Suprapubic skin (tissue), 4 donors: Measurements from ENCODE around the gene JAKMIP1. TPM values are rescaled to one million over a fixed set of nuclear protein-coding genes. Genes with fewer than 3 reads are reported as not detected.

Source experiments
- DNase-seq, 2 donors: peaks; one replicate each; pipeline ENCODE4 v3.0.0-alpha.2; 2019; ENCODE audit warnings: low spot score in 2 of 2
- H3K27ac ChIP-seq: fragments of 200-600 bp; sonication (generic); one replicate; pipeline ENCODE4 v1.5.1; 2019
- H3K27me3 ChIP-seq: fragments of 200-600 bp; sonication (generic); one replicate; pipeline ENCODE4 v1.5.1; 2019
- H3K36me3 ChIP-seq: fragments of 200-600 bp; sonication (generic); one replicate; pipeline ENCODE4 v1.5.1; 2019
- H3K4me1 ChIP-seq: fragments of 200-600 bp; sonication (generic); one replicate; pipeline ENCODE4 v1.5.1; 2019
- H3K4me3 ChIP-seq: fragments of 200-600 bp; sonication (generic); one replicate; pipeline ENCODE4 v1.5.1; 2019; ENCODE audit warnings: mild to moderate bottlenecking
- H3K9me3 ChIP-seq: fragments of 200-600 bp; sonication (generic); one replicate; pipeline ENCODE4 v1.5.1; 2019
- EP300 ChIP-seq: sonication (generic); formaldehyde crosslinking; IDR thresholded peaks from one replicate; pipeline ENCODE4 v1.6.1; 2017; ENCODE audit warnings: antibody characterized with exemption
- POLR2A ChIP-seq, 2 donors: fragments of 450-650 bp; IDR thresholded peaks; one replicate each; pipeline ENCODE4 v1.6.1; 2017; ENCODE audit warnings: antibody characterized with exemption in 2 of 2, mild to moderate bottlenecking in 2 of 2, moderate library complexity in 2 of 2
- POLR2AphosphoS5 ChIP-seq, 3 donors: sonication (generic); formaldehyde crosslinking; IDR thresholded peaks; one replicate each; pipeline ENCODE4 v1.6.1; 2017; ENCODE audit warnings: antibody characterized with exemption in 3 of 3
- WGBS: methylation state at CpG from one replicate; pipeline ENCODE4 v1.1.5; 2018; 5-methylcytosine and 5-hydroxymethylcytosine counted together
- total RNA-seq, 4 donors: library from RNA; depleted of rRNA; stranded (reverse); fragments of >200 nt; gene quantifications; one replicate each; pipeline ENCODE4 v1.1.0, GENCODE V29; 2016
- TF ChIP-seq, protein P1 (sequence below), 2 donors: fragments of 200-600 bp in 1 of 2; fragments of 450-650 bp in 1 of 2; sonication (generic) in 1 of 2; IDR thresholded peaks; one replicate each; pipeline ENCODE4 v1.5.1; 2016 to 2019; ENCODE audit warnings: antibody characterized with exemption in 2 of 2, mild to moderate bottlenecking in 1 of 2, moderate library complexity in 1 of 2

JAKMIP1 gene
- total RNA-seq, 4 donors from 2014 or later = 0.24 TPM; not detected in 3

DNA sequence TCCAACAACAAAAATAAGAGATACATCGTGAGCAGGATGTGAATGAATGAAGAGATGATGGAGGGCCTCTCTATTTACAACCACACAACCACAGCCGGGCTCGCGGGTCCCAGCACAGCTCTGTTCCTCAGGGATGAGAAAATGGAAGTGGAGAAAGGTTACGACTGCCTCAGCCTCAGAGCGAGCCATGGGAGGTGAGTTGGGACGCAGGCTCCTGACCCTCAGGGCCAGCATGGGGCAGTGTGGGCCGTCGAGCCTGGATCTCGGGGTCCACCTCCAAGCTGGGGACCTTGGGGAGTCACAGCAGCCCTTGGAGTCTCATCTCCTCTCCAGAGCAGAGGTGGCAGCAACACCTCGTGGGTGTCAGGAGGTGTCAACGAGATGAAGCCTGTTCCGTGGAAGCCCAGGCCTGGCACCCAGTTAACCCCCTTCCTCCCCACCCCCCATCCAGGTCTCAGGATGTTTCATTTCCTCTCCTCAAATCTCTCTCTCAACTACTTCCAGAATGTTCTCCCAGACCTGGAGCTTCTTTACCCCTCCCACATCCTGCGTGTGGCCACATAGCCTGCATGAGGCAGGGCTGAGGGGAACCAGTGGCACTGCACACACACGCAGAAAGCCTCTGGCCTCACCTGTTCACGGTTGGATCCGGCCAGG is 208.1 kb downstream of the JAKMIP1 start:
- DNase-seq = peak; percentile 40 to 61
- no peaks in the 10 kb centered on the region for H3K4me1 ChIP-seq
- H3K36me3 ChIP-seq = no peaks in the 10 kb centered on the region
- H3K27me3 ChIP-seq = peaks cover 41% of the 10 kb centered on the region
- whole genome bisulfite sequencing = 75% methylated on average over 17 of the region's 17 CpGs
- H3K9me3 ChIP-seq = no peaks in the 10 kb centered on the region
- no peak overlapping the region for H3K27ac ChIP-seq
- H3K4me3 ChIP-seq = no peak overlapping the region
- TF ChIP-seq EP300 (no peak), POLR2AphosphoS5 (IDR thresholded peaks at IDR 0.05) (no peak), POLR2A (IDR thresholded peaks at IDR 0.05) (no peak)
- TF ChIP-seq, protein P1, sequence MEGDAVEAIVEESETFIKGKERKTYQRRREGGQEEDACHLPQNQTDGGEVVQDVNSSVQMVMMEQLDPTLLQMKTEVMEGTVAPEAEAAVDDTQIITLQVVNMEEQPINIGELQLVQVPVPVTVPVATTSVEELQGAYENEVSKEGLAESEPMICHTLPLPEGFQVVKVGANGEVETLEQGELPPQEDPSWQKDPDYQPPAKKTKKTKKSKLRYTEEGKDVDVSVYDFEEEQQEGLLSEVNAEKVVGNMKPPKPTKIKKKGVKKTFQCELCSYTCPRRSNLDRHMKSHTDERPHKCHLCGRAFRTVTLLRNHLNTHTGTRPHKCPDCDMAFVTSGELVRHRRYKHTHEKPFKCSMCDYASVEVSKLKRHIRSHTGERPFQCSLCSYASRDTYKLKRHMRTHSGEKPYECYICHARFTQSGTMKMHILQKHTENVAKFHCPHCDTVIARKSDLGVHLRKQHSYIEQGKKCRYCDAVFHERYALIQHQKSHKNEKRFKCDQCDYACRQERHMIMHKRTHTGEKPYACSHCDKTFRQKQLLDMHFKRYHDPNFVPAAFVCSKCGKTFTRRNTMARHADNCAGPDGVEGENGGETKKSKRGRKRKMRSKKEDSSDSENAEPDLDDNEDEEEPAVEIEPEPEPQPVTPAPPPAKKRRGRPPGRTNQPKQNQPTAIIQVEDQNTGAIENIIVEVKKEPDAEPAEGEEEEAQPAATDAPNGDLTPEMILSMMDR (IDR thresholded peaks at IDR 0.05) = no peak

DNA sequence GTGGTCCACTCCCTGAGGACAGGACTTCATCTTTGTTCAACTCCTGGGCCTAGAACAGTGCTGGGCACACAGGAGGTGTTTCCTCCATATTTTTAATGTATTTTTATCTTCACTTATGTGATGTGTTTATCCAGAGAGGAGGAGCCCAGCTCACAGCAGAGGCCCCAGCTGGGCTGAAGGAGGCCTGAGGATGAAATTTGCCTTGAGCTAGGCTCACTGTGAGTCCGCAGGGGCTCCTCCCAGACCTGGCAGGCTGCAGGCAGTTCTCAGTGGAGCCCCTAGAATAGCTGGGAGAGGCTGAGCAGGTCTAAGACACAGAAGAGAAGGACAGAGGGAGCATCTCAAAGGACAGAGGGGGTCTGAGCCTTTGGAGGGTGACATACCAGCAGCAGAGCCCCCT is 208.9 kb downstream of the JAKMIP1 start:
- no peaks in the 10 kb centered on the region for H3K4me1 ChIP-seq
- no peak overlapping the region for H3K4me3 ChIP-seq
- TF ChIP-seq POLR2AphosphoS5 (IDR thresholded peaks at IDR 0.05) (no peak), POLR2A (IDR thresholded peaks at IDR 0.05) (no peak), EP300 (no peak)
- TF ChIP-seq, protein P1 (IDR thresholded peaks at IDR 0.05) = no peak
- H3K27me3 ChIP-seq = peaks cover 41% of the 10 kb centered on the region
- H3K36me3 ChIP-seq = no peaks in the 10 kb centered on the region
- no peak overlapping the region for H3K27ac ChIP-seq
- peak; percentile 16 to 32 for DNase-seq
- WGBS = 0% methylated on average over 1 of the region's 1 CpG
- no peaks in the 10 kb centered on the region for H3K9me3 ChIP-seq

DNA sequence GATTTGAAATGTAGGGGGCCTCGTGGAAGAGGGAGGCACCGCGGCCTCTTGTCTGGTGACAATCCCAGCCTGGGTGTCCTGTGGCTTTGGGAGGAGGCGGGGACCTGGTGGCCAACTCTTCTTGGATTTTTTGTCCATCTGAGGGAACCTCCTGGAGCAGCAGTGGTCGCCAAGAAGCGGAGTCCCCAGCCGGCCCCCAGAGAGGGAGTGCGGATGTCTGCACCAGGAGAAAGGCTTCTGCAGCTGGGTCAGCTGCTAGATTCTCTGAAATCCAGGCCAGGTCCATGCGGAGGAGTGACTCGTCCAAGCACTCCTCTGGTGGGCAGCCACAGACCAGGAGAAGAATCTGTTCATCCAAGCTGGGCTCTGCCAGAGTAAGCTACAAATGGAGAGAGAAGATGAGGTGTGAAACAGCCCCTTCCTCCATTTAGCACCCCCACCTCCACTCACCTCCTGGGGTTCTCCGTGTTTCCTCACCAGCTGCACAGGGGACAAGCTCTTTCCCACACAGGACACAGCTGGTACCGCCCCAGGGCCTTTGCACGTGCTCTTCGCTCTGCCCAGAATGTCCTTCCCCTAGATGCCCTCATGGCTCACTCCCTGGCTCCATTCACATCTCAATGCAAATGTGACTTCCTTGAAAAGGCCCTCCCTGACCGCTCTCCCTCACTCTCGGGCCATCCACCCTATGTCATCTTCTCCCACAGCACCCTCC is 209.7 kb downstream of the JAKMIP1 start:
- 91% methylated on average over 14 of the region's 16 CpGs for WGBS
- Histone ChIP-seq H3K36me3 (no peaks in the 10 kb centered on the region), H3K27me3 (peaks cover 38% of the 10 kb centered on the region), H3K9me3 (no peaks in the 10 kb centered on the region), H3K4me3 (no peak overlapping the region), H3K27ac (no peak overlapping the region), H3K4me1 (no peaks in the 10 kb centered on the region)
- TF ChIP-seq POLR2AphosphoS5 (IDR thresholded peaks at IDR 0.05) (no peak), POLR2A (IDR thresholded peaks at IDR 0.05) (no peak), EP300 (no peak)
- TF ChIP-seq, protein P1 (IDR thresholded peaks at IDR 0.05) = no peak
- DNase-seq = peak; percentile 33 to 77

DNA sequence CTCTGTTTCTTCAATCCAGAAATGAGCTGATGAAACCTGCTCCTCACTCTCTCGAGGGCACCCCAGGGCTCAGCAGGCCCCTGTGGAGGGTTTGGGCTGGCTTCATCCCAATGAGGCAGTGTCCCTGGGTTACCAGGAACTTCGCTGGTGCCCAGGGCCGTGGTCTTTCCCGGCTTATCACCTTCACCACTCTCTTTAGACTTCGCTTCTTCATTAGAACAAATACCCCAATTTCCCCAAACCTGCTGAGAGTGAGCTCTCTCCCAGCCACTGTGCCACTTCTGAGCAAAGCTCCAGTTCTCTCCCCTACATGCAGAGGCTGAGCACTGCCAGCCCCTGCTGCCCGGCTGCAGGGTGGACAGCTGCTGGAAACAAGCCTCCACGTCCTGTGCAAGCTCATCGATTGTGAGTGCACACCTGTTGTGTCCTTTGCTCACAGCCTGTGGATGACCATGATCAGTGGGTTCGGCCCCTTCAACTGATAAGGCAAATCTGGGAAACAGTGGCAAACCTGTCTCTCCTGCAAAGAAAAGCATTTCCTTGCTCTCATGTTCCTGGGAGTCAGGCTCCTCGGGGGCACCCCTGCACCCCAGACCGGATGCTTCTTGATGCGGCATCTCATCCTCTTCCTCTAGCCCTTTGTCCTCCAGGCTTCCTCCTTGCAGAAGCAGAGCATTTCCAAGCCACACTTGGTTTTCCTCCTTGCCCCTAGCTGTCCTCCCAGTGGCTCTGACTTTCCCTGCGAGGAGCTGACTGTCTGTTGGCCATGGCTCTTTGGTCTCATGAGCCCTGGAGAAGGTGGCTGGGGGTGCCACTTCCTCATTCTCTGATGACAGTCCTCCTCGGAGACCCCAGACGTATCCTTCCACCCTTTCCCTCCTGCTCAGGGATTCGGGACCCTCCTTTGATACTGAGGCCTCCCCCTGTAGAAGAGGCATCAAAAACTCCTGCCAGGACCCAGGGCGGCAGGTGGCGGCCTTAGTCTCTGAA is 210.8 kb downstream of the JAKMIP1 start:
- H3K36me3 ChIP-seq = no peaks in the 10 kb centered on the region
- peaks cover 32% of the 10 kb centered on the region for H3K27me3 ChIP-seq
- TF ChIP-seq, protein P1 (IDR thresholded peaks at IDR 0.05) = no peak
- TF ChIP-seq POLR2A (IDR thresholded peaks at IDR 0.05) (no peak), POLR2AphosphoS5 (IDR thresholded peaks at IDR 0.05) (no peak), EP300 (no peak)
- no peaks in the 10 kb centered on the region for H3K4me1 ChIP-seq
- H3K4me3 ChIP-seq = no peak overlapping the region
- 80% methylated on average over 18 of the region's 18 CpGs for WGBS
- H3K9me3 ChIP-seq = no peaks in the 10 kb centered on the region
- H3K27ac ChIP-seq = no peak overlapping the region
- DNase-seq = peak; percentile 31 to 74
